WI38 (cell line): Measurements from ENCODE around the gene ADAMTSL1.

Experiments used
- H3K4me3 ChIP-seq: 2 replicates; pipeline ENCODE4 v1.5.1; 2011; ENCODE audit warnings: low read depth, mild to moderate bottlenecking, control low read depth, low read length
- TF ChIP-seq, protein P1 (sequence below): IDR thresholded peaks from 2 replicates; pipeline ENCODE4 v1.5.1; 2012; ENCODE audit warnings: low read depth, mild to moderate bottlenecking, control low read depth, low read length

ADAMTSL1 gene

DNA sequence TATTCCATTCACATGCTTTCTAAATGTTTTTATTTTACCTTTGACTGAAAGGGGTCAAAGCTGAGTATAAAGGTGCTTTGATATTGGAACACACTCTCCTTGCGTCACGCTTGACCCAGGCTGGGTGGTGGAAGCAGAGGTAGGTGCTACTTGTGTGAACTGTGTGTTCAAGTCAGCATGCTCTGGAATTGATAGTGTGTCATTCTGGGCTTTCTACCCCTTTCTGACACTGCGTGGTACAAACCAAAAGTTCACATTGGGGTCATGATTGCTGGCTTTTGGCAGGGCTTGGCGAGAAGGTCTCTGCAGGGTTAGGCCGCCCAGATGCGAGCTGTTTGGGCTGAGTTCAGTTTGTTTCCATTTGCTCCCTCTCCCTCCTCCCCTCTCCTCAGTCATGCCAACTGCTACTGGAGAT lies 131.8 kb downstream of the ADAMTSL1 start:
- H3K4me3 ChIP-seq: no peak overlapping the region
- TF ChIP-seq, protein P1, sequence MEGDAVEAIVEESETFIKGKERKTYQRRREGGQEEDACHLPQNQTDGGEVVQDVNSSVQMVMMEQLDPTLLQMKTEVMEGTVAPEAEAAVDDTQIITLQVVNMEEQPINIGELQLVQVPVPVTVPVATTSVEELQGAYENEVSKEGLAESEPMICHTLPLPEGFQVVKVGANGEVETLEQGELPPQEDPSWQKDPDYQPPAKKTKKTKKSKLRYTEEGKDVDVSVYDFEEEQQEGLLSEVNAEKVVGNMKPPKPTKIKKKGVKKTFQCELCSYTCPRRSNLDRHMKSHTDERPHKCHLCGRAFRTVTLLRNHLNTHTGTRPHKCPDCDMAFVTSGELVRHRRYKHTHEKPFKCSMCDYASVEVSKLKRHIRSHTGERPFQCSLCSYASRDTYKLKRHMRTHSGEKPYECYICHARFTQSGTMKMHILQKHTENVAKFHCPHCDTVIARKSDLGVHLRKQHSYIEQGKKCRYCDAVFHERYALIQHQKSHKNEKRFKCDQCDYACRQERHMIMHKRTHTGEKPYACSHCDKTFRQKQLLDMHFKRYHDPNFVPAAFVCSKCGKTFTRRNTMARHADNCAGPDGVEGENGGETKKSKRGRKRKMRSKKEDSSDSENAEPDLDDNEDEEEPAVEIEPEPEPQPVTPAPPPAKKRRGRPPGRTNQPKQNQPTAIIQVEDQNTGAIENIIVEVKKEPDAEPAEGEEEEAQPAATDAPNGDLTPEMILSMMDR: no peak

DNA sequence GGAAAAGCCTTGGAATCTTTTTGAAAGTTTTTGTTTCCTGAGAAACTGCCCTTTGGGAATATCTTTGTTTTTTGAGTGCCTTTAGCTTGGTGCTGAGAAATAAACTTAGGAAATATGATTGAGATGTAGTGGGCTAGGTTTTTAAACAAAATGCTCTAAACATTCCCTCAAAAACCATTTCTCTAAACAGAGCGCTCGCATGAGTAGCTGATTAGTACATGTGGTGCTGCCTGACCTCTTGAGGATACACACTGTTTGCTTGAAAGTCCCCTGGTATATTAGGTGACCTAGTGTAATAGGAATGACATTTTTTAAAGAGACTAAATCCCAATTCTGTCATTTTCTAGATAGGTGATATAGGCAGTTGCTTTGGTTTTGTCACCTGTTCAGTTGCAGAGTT lies 132.3 kb downstream of the ADAMTSL1 start:
- no peak overlapping the region for H3K4me3 ChIP-seq
- TF ChIP-seq, protein P1: no peak

DNA sequence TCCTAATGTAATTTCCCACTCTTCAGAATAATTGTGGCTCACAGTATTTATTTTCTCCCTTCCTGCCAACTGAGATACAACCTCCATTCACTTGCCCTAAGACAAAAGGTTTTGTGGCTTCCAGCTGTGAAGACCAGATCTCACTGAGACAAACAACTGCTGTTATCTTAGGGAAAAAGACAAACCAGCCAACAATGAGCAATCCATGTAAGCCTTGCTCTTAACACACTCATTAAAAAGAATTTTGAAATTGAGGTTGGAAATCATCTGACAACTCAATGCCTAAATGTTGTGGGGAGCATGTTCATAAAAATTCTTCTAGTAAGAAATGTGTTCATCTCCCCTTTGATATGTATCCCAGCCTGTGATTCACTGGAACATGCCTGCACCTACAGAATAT lies 132.9 kb downstream of the ADAMTSL1 start:
- H3K4me3 ChIP-seq: no peak overlapping the region
- TF ChIP-seq, protein P1: no peak

DNA sequence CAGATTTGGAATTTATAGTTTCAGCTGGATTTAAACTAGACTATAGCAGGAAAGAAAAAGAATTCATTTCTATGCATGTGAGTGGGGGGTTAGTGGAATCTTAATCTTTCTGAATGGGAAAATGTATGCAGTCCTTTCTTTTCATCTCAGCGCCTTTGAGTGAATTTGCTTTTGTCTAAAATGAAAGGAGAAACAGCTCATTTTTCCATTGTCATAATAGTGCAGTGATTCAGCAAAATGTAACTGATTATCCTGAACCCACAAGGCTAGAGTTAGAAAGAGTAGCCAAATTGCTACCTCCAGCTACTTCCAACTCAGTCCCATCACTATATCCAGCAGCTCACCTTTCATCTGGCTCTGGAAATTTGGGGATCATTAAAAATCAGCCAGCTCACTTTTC lies 134.4 kb downstream of the ADAMTSL1 start:
- TF ChIP-seq, protein P1: no peak
- H3K4me3 ChIP-seq: no peak overlapping the region

DNA sequence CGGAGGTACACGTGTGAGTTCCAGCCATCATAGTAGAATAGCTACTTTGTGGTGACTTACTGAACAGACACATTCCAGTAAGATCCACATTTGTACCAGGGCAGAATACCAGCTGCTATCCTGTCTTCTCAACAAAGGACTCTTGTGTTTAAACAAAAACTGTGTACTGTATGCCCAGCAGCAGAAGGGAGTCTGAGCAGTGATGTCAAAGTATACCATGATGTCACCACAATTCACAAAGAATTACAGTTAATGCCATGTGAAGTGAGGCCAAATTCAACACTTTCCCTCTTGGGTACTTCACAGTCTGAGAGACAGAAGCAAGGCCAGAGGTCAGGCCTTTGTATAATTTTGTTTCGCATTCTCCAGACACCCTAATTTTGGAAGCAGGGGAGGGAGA lies 137.0 kb downstream of the ADAMTSL1 start:
- TF ChIP-seq, protein P1: no peak
- no peak overlapping the region for H3K4me3 ChIP-seq

DNA sequence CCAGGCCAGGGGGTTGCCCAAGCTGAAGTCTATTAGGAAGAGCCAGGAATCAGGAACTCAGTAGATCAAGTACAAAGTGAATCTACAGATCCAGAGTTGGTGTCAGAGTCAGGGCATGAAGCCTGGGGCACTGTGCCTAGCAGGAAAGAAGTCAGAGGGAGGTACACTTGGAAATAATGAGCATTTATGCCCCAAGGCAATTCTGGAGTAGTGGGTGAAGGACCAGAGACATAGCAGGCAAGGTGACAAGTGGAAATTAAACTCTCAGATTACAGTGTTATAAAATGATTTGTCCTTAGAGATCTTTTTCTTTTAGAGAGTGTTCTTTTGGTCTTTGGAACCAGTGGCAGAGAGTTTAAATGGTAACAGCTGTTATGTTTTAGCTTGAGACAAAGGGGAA lies 138.0 kb downstream of the ADAMTSL1 start:
- TF ChIP-seq, protein P1: no peak
- no peak overlapping the region for H3K4me3 ChIP-seq

DNA sequence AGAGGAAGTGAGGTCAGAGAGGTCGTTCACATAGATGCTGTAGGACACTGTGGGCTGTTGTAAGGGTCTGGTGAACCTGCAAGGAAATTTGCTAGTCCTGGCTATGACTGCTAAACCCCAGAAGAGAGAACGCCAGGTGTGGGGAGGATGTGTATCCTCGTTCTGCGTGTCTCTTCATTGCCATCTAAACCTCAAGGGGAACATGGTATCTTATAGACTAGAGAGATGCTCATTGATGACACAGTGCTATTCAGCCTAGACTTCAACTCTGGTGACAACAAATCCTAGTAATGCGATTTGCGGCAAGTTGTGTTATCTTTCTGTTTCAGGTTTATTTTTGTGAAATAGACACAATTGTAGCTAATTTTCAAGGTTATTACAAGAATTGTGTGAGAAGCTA lies 140.2 kb downstream of the ADAMTSL1 start:
- TF ChIP-seq, protein P1: no peak
- no peak overlapping the region for H3K4me3 ChIP-seq
